Tongue (tissue), 2 donors: Measurements from ENCODE around the gene GLIS1. TPM values are rescaled to one million over a fixed set of nuclear protein-coding genes. Genes with fewer than 3 reads are reported as not detected.

ENCODE experiments used
- DNase-seq: peaks from one replicate; pipeline ENCODE4 v3.0.0-alpha.2; 2015
- total RNA-seq: library from RNA; depleted of rRNA; stranded (reverse); fragments of >200 nt; gene quantifications from one replicate; pipeline ENCODE4 v1.2.3, GENCODE V29; 2014

Gene GLIS1
- total RNA-seq, 1 donor from 2014 or later = 0.21 TPM

DNA sequence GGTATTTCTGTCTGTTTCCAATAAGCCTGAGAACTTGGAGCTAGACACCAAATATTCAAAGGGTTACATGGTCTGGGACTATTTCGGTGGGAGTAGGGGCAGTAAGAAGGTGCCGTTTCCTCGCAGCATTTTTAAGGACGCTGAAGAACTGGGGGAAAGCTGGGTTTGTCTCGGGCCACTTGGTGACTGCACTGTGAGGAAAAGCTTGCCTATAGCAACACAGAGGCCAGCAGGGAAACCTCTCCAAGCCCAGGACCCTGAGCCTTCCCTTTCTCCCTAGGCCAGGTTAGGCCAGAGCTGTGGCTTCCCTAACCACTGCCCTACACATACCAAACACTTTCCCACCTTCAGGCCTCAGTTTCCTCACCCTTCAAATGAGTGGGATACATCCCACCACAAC is 3.3 kb downstream of the GLIS1 start:
- no peak for DNase-seq

DNA sequence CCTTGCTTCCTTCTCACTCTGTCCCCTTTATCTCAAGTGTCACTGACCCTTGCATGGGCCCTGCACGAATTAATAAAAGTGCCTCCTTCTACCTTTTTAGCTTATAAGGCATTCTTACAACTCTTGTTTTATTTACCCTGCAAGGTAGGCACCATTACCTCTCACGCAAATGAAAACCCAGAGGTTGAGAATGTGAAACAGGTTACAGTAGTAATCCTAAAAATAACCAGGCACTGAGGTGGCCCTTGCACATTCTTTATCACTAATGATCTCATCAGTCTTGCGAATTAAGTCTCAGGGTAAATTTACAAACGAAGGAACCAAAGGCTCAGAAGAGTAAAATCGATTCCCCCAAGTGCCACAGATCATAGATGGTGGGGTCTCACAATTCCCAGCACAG is 3.7 kb downstream of the GLIS1 start:
- no peak for DNase-seq

DNA sequence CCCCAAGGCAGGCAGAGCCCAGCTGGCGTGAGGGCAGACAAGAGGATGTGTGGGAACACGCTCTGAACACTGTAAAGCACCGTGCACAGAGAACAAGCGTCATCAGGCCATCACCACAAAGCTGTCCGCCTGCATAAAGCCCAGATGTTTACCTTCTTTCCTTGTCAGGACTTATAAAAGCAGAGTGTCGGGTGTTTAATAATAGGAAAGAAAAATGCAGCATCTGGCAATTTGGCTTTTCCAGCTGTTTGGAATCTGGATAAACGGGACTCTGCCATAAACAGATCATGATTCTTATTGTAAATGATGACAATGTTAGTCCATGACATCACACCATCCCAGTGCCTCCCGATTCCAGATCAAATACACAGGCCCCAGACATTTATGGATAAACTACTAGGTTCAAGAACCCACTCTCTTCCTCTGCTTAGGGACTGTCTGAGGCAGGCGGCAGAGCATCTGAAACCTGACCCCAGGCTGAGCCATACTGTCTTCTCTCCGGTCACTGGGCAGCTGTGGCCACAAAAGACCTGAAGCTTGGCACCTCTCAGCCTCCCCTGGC is 4.2 kb downstream of the GLIS1 start:
- DNase-seq = peak; percentile 15

DNA sequence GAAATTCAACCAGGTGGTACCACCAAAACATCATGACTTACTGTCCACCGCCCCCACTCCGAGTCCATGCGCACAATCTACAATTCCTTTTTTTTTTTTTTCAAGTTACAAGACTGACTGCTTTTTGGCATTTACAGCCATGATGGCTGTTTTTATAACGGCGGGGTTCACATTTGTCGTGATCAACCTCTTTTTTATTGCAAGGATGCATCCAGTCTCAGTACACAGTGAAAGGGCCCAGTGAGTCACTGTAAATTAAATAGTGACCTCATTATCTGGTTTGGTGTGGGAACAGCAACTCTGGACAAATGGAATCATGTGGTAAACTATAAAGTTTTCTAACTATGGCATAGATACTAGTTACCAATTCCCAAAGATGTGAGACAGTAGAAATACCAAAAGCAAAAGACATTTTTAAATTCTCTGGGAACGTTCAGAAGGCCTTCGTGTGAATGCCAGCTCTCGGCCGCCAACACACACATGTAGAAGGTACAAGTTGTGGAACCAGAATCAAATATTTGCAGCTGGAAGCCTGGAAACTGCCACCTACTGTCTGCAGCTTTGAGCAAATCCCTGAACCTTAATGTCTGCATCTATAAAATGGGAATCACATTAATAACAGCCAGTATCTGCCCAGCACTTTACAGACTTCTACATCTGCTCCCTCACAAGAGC is 4.9 kb downstream of the GLIS1 start:
- no peak for DNase-seq

DNA sequence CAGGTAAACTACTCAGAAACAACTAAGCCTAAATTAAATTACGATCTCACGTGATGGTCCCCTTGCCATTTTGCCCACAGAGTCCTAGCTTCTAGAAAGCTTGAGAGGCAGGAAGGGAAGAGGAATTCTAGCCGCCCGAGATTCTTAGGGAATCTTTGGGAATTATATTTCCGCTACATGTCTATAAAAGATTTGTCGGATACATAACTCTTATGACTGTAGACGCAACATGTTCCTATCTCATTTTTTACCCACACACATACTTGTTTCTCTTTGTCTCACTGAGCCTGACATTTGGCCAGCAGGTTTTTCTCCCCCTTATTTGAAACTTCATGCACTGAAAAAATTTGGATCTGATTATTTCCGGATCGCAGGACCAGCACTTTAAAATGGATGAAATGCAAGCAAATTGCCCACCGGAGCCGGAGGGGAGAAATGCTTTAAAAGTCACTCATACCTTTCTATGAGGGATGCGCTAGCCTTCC is 5.5 kb downstream of the GLIS1 start:
- no peak for DNase-seq

DNA sequence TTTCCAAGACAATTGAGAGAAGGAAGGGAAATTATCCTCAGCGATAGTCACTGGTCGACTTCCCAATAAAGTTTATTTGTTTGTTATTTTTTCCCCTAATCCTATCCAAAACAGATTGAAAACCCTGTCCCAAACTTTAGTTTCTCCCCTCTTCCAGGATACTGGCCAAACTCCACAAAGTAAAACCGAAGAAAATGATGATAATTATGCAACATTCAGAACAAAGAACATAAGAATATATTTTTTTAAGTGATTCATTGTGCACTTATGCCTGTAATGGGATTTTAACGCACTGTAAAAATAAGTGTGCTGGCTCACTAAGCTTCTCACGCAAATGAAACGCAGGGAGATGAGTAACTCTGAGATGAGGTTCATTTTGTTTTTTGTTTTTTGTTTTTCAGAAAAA is 6.0 kb downstream of the GLIS1 start:
- no peak for DNase-seq

DNA sequence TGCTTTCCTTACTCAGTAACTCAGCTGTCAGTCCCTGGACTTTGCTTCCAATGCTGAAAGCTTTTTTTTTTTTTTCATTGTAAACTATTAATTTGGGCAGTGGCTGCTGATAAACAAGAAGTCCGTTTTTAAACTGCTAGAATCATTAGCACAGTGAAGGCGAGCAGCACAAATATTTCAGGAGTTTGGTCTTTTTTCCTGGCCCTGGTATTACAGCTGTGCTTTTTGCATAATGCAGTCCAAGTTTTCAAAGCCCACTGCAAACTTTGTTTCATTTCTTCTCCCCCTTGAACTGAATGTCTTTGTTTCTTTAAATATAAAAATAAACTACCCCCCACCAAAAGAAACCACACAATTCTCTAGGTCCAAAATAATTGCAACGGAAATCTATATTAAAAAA is 6.6 kb downstream of the GLIS1 start:
- no peak for DNase-seq

DNA sequence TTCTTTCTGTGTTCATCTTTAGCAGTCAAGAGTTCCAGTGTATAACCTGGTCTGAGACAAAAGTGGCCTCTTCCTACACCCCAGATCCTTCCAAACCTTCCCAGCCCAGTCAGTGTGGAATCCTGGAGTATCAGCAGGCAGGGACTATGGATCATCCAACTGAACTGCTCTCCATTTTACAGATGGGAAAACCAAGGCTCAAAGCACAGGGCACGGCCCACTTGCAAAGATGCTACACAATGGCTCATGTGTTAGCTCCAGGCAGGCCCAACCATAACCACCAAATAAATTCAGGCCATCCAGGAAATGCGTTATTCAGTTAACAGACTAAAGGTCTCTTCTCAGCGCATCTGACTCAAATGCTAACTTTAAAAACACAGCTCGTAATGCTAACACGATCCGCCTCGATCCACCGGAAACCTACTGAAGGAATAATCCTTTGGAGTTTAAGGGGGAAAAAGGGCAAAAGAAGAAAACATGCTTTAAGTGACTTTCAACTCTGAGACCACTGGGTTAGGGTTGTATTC is 7.1 kb downstream of the GLIS1 start:
- no peak for DNase-seq

DNA sequence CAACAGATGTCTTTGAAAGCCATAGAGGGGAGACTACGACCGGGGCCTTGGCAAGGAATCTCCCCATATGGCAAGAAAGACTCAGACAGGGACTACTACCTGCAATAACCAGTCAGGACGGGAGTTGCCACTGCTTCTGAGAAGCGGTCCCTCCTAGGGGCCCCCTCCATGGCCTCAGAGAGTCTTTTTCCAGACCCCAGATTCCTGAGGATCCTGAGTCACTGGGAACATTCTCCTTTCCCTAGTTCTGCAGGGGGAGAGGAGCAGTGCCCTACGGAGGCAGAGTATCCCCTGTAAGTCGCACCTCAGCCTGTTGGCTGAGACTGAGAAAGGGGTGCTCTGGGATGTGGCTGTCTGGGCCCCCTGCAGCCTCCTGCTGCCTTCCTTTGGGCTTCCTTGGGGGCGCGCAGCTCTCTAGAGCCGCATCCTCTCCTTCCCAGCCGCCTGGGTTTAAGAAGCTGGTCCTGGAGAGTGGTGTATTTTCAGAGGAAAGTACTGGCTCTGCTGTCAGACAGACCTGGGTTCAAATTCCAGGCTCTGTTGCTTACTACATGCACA is 7.8 kb downstream of the GLIS1 start:
- DNase-seq = no peak

DNA sequence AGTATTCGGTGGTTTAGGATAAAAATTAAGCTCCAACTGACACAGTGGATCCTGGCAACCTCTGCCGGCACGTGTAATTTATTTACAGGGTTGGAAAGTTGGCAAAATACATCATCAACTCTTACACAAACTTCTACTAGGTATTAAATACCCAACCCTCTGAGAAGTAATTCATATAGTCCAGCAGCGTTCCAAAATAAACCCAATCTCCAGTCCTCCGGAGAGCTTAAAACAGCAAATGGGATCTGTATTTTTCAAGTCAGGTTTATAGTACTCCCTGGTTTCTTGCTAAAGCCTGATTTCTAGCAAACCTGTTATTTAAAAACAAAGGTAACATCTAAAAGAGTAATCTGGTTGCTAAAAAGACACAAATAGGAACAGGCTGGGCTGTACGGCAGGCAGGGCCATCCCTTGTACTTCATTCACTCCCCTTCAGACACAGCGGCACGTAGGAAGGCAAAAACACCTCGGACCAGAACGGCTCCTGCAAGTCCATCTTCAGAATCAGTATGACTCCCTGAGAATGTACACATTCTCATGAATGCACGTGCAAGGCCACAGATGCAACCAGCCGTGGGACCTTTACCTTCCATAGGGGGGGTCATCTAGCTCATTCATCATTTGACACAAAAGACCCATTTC is 8.6 kb downstream of the GLIS1 start:
- DNase-seq = peak; percentile 32

DNA sequence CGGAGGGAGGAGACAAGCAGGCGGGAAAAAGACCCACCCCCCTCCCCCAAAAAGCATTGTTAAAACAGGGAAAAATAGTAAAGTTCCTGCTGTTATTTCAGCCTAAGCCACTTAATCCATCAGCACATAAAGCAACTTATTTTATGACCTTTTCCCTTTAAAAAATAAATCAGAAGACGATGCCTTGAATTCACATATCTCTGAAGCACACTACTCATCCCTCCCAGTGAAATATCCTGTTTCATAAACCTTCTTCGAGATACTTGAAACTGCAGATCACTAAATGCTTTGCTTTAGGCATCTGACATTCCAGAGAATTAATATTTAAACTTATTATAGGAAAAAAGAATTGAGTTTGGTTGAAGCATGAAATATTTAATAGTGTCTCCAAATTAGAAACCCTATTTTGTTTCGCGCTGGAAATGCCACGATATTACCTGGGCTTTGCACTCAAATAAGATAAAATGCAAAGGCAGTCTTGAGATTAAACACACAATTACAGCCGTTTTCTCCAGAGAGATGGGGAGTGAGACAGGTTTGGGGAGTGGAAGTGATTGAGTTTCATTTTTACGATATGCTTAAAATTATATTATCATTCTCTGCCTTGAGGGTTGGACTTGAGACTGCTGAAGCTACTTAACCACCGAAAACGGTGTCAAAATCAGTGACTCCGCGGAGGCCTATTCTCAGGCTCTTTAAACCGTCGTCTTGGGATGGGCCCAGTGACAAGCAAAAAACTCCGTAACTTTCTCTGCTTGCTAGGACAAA is 9.3 kb downstream of the GLIS1 start:
- no peak for DNase-seq

DNA sequence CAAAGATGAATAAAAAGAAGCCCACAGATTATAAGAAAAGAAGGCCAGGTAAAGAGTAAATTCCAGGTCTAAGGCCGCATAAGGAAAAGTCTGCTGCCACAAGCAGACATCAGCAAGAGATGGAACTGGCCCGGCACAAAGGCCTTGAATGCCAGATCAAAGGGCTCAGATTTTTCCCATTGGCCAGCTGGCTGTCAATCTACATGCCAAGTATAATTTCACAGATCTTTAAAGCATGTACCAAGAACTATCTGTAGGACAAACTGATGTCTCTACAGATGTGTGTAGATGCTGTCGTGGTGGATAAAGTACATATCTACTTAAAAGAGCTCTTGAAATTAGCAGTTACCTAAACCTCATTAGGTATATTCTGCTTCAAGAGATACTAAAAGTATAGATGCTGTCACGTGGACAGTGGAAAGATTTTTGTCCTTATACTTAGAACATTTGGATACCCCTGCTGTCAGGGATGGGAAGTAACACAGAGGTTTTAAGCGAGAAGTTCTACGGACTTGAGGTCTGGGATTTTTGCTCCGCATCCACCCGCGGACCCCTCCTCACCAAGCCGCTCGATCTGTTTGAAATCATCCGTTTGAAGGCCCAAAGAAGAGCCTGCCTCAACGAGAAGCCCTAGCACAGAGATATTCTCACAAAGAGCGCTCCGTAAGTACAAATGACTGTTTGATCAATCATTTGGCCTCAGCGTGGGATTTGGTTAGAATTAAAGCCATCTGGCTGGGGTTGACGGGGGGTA is 10.1 kb downstream of the GLIS1 start:
- no peak for DNase-seq

DNA sequence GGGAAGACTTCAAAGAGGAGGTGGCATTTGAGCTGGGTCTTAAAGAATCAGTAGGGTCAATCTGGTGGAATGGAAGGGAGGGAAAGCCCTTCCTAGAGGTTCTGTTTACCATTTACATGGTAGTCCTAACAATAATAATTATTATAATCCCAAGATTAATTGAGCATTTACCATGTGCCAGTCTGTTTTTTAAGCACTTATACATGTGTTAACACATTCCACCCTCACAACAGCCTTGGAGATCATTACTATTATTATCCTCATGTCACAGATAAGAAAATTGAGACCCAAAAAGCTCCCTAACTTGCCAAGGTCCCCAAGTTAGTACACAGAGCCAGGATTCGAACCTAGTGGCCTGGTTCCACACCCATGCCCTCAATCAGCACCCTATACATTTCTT is 10.8 kb downstream of the GLIS1 start:
- no peak for DNase-seq

DNA sequence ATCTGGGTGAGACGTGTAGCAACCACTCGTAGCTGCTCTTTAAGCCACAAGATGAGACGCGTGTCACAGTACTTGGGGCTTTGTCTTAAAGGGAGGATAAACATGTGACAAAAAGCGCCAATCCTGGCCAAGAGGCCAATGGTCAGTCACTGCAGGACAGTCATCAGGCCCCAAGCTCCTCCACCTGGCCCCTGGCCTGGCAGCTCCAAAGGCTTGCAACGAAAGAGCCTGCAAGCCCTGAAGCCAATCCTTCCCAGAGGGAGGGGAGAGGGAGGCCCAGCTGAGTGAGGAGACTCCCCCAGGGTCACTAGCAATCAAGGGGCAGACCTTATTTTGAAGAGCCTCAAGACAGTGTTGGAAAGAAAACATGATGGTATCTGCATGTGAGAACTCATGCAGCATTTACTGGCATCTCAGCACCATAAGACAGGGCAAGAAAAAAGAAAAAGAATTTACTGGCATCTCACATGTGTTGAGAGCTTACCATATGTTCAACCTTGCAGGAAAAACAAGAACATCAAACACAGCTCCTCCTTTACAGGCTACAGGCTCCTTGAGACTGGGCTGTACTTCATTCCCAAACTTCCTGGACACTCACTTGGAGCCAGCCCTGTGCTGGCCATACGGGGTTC is 11.4 kb downstream of the GLIS1 start:
- DNase-seq = no peak

DNA sequence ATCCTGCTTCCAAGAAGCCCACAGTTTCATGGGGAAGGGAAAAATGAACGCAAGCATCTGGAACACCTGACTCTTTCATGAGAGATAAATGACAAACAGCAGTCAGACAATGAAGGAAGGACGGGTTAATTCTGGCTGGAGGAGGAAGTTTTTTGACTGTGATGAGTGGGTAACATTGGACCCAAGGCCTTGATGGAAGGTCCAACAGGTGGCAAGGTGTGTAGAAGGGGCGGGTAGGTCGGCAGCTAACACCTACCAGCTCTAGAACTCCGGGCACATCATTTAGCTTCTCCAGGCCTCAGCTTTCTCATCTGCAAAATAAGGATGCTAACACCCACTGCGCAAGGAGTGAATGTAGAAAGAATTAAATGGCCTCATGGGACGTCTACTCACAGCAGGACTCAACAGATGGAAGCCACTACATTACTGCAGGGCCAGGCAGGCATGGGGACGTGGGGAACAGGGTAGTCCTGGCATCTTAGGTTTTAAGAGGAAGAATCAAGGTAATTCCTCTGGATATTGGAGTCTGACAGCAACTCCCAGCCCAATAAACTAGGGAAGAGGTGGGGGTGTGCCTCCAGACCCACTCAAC is 12.9 kb downstream of the GLIS1 start:
- no peak for DNase-seq

DNA sequence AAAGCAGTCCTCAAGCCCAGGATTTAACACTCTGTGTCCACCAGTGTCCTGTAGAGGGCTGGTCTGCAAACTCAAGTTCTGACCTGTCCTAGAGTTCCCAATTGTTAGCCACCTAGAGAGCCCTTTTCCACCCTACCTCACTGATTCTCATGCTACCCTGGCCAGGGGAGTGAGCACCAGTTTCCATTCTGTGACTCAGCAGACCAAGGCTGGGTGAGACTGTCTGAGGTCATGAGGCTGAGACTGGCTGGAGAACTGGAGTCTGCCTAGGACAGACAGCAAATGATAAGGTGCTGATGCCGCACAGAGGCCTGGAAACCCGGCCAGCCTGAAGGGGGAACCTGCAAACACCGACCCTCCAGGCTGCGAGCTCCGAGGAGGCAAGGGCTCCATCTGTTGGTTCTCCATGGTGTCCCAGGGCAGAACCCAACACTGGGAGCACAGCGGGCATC is 13.7 kb downstream of the GLIS1 start:
- DNase-seq = no peak

DNA sequence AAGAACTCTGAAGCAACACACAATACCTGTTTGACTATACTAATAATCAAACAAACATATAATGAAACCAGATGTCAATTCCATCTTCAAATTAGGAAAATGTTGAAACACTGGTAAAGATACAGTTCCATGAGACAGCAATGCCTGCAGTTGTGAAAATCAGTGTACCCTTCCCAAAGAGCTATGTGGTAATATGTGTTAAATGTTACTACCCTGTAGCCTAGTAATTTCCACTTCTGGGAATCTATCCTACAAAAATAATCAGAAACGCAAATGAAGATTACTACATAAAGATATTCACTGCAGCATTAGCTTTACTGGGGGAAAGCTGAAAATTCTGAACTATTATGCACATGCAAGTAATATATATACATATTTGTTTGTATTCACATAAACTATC is 16.9 kb downstream of the GLIS1 start:
- no peak for DNase-seq

DNA sequence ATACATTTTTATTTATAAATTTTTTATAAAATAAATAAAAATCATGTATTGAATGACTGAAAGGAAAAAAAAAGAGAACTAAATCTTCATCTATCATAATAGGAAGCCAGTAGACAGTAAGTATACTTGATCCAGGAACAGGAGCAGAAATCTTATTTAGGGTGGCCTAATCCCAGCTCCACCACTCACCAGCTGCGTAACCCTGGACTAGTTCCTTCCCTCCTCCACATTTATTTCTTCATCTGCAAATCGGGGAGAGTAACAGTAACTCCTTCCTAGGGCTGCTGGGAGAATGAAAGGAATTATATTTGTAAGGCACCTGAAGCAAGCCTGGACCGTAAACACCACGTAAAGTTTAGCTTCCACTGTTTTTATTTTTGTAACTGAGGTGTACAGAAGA is 17.9 kb downstream of the GLIS1 start:
- DNase-seq = no peak

DNA sequence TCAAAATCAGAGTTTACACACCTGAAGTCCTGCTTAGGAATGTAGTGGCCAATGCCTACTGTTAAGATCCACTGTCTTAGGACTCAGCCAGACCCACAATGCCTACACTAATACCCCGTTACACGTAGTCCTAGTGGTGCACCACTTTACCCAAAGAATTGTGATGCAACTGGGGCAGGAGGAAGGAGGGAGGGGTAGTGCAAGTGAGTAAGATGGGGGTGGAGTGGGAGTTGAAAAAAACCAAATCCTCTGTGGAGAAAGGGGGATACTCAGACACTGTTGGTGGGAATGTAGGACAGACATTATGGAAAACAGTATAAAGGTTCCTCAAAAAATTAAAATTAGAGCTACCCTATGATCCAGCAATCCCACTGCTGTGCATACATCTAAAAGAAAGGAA is 19.5 kb downstream of the GLIS1 start:
- DNase-seq = no peak

DNA sequence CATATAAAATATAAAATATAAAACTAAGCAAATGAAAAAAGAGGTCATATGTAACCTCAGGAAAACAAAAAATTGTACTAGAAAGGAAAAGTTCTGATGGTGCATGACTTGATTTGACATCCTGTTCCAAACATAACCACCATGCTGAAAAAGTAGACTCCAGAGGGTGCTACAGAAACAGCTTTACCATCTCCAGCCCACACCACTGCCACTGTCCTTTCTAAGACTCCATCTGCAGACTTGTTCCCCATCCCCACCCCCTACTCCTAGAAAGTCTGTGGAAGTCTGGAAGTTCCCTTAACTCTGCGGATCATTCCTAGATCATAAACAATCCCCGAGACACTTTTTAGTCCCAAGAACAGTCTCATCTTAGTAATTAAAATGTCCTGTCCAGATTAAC is 20.5 kb downstream of the GLIS1 start:
- no peak for DNase-seq
